ENCODE data around the gene C11orf68.

Gene C11orf68

DNA sequence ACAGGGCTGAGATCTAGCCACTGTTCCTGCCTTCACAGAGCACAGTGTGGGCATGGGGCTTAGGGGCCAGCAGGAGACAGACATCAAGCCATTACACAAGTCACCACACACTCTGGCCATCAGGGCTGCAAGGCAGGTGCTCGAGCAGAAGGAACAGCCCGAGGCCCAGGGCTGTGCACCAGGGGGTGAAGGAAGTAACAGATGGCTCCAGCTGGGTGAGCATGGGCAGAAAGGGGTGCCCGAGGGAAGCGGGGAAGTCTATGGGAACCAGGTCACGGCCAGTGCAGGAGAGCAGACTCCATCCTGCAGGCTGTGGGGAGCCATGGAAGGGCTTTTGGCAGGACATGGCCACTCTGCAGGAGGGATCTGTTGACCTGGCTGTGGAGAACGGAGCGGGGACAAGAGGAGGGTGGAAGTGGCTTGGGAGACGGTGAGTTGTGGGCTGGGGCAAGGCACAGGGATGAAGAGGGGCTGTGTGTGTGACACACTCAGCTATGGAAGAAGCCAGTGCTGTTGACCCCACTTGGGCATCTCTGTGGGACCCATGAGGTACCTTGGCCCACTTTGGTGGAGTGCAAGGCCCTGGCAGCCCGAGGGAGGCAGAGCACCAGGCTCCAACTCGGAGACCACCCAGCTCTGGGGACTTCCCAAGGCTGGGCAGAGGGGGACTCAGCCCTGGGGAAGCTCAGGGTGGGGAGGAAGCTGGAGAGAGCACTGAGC is 3.6 kb downstream of the C11orf68 start:
- DNase-seq (ENCODE audit: low read depth), result no peak
- H3K4me3 ChIP-seq (ENCODE audit: low read depth, low read length), result no peak overlapping the region
- TF ChIP-seq, protein P1, sequence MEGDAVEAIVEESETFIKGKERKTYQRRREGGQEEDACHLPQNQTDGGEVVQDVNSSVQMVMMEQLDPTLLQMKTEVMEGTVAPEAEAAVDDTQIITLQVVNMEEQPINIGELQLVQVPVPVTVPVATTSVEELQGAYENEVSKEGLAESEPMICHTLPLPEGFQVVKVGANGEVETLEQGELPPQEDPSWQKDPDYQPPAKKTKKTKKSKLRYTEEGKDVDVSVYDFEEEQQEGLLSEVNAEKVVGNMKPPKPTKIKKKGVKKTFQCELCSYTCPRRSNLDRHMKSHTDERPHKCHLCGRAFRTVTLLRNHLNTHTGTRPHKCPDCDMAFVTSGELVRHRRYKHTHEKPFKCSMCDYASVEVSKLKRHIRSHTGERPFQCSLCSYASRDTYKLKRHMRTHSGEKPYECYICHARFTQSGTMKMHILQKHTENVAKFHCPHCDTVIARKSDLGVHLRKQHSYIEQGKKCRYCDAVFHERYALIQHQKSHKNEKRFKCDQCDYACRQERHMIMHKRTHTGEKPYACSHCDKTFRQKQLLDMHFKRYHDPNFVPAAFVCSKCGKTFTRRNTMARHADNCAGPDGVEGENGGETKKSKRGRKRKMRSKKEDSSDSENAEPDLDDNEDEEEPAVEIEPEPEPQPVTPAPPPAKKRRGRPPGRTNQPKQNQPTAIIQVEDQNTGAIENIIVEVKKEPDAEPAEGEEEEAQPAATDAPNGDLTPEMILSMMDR (IDR thresholded peaks at IDR 0.05; ENCODE audit: low read depth, low read length, missing control alignments), result no peak

- TF ChIP-seq, protein P1 (IDR thresholded peaks at IDR 0.05; ENCODE audit: low read depth, low read length, missing control alignments), result no peak
- no peak overlapping the region for H3K4me3 ChIP-seq (ENCODE audit: low read depth, low read length)
- no peak for DNase-seq (ENCODE audit: low read depth)
Observed at GRCh38 chr11:65912845-65913244, 6.0 kb downstream of the C11orf68 start.

GRCh38 chr11:65911682-65912568 is 6.9 kb downstream of the C11orf68 start:
- no peak for DNase-seq (ENCODE audit: low read depth)
- TF ChIP-seq, protein P1 (IDR thresholded peaks at IDR 0.05; ENCODE audit: low read depth, low read length, missing control alignments), result peak; percentile 5

GRCh38 chr11:65907878-65908277 is 11.0 kb downstream of the C11orf68 start:
- DNase-seq (ENCODE audit: low read depth), result no peak
- no peak overlapping the region for H3K4me3 ChIP-seq (ENCODE audit: low read depth, low read length)
- TF ChIP-seq, protein P1 (IDR thresholded peaks at IDR 0.05; ENCODE audit: low read depth, low read length, missing control alignments), result no peak

More at GRCh38 chr11:65911682-65912568, 6.9 kb downstream of the C11orf68 start:
- H3K4me3 ChIP-seq (ENCODE audit: low read depth, low read length), result no peak overlapping the region

DNA sequence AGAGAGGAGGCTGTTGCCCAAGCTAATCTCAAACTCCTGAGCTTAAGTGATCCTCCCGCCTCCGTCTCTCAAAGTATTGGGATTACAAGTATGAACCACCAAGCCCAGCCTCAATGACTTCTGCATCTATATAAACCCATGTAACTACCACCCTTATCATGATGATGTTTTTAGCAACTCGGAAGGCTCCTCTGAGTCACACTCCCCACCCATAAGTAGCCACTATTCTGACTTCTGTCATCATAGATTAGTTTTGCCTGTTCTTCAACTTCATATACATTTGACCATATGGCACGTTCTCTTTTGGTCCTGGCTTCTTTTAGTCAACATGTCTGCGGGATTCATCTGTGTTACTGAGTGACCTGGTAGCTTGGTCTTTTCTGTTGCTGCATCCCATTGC is 12.3 kb downstream of the C11orf68 start:
- DNase-seq (ENCODE audit: low read depth), result no peak
- H3K4me3 ChIP-seq (ENCODE audit: low read depth, low read length), result no peak overlapping the region
- TF ChIP-seq, protein P1 (IDR thresholded peaks at IDR 0.05; ENCODE audit: low read depth, low read length, missing control alignments), result no peak

- H3K4me3 ChIP-seq (ENCODE audit: low read depth, low read length), result no peak overlapping the region
- DNase-seq (ENCODE audit: low read depth), result no peak
- TF ChIP-seq, protein P1 (IDR thresholded peaks at IDR 0.05; ENCODE audit: low read depth, low read length, missing control alignments), result no peak
Observed at GRCh38 chr11:65903715-65904114, 15.1 kb downstream of the C11orf68 start.
